IMR-90 (cell line): ENCODE measurements around the gene PRDM5. TPM values are rescaled to one million over a fixed set of nuclear protein-coding genes. Genes with fewer than 3 reads are reported as not detected.

Source experiments
- ATAC-seq: fragments of 200-7000 bp; cut with Tn5 transposase; 2 replicates; pipeline ENCODE4 v1.9.1; 2020; ENCODE audit warnings: low read depth, mild to moderate bottlenecking, moderate library complexity
- BruUV-seq: library from RNA; stranded (reverse); fragments of 400-500 nt; replicated peaks from 2 replicates; lab custom pipeline; 2021; lab: Mats Ljungman, UMichigan
- CTCF ChIA-PET: fragments of 300-600 bp; formaldehyde crosslinking; extraction: SDS; loops from one replicate; lab custom pipeline; 2021; ENCODE audit warnings: antibody characterized with exemption; lab: Yijun Ruan, JAX
- POLR2A ChIA-PET: fragments of 300-600 bp; sonication (Branson Sonifier 250); formaldehyde crosslinking; loops from one replicate; lab custom pipeline; 2022; ENCODE audit warnings: antibody characterized with exemption; ENCODE audit not compliant: unreplicated experiment; lab: Charles Lee
- DNase-seq: peaks from one replicate; pipeline ENCODE4 v3.0.0; 2013
- H2AFZ ChIP-seq: replicated peaks from 2 replicates; pipeline ENCODE3; 2013; ENCODE audit warnings: low read length, mild to moderate bottlenecking; ENCODE audit not compliant: poor library complexity
- H2AK5ac ChIP-seq: 2 replicates; pipeline ENCODE4 v1.6.1; 2013; ENCODE audit warnings: low read depth, low read length, inconsistent platforms
- H2AK9ac ChIP-seq: replicated peaks from 2 replicates; pipeline ENCODE3; 2013; ENCODE audit warnings: mild to moderate bottlenecking, low read depth, low read length, moderate library complexity; ENCODE audit not compliant: poor library complexity
- H2BK120ac ChIP-seq: 2 replicates; pipeline ENCODE4 v1.6.1; 2013; ENCODE audit warnings: low read depth, low read length, inconsistent platforms
- H2BK15ac ChIP-seq: 3 replicates; pipeline ENCODE4 v1.6.1; 2013; ENCODE audit warnings: low read depth, low read length, inconsistent platforms
- H2BK20ac ChIP-seq: 2 replicates; pipeline ENCODE4 v1.6.1; 2013; ENCODE audit warnings: low read depth, mild to moderate bottlenecking, inconsistent platforms, low read length, moderate library complexity
- H2BK5ac ChIP-seq: 2 replicates; pipeline ENCODE4 v1.6.1; 2013; ENCODE audit warnings: mild to moderate bottlenecking, low read depth, low read length, inconsistent platforms; ENCODE audit not compliant: poor library complexity, severe bottlenecking
- H3K14ac ChIP-seq: replicated peaks from 2 replicates; pipeline ENCODE4 v1.6.1; 2013; ENCODE audit warnings: low read depth, low read length, inconsistent platforms
- H3K18ac ChIP-seq: 2 replicates; pipeline ENCODE4 v1.6.1; 2013; ENCODE audit warnings: low read depth, low read length, control low read depth
- H3K23ac ChIP-seq: 2 replicates; pipeline ENCODE4 v1.6.1; 2013; ENCODE audit warnings: low read depth, low read length, inconsistent platforms
- H3K27ac ChIP-seq: 2 replicates; pipeline ENCODE4 v1.5.1; 2013; ENCODE audit warnings: mild to moderate bottlenecking, control low read depth, low read length; ENCODE audit not compliant: insufficient read depth
- H3K27me3 ChIP-seq: 2 replicates; pipeline ENCODE4 v1.6.1; 2013; ENCODE audit warnings: low read length; ENCODE audit not compliant: control insufficient read depth, insufficient read depth
- H3K36me3 ChIP-seq: 2 replicates; pipeline ENCODE4 v1.6.1; 2013; ENCODE audit warnings: low read length, mixed read lengths; ENCODE audit not compliant: control insufficient read depth, insufficient read depth
- H3K4ac ChIP-seq: 2 replicates; pipeline ENCODE4 v1.6.1; 2013; ENCODE audit warnings: low read depth, low read length, inconsistent platforms
- H3K4me1 ChIP-seq: 2 replicates; pipeline ENCODE4 v1.6.1; 2013; ENCODE audit warnings: low read length, mixed read lengths; ENCODE audit not compliant: control insufficient read depth, insufficient read depth
- H3K4me2 ChIP-seq: 2 replicates; pipeline ENCODE4 v1.6.1; 2013; ENCODE audit warnings: low read depth, mild to moderate bottlenecking, control low read depth, low read length, moderate library complexity
- H3K4me3 ChIP-seq: 2 replicates; pipeline ENCODE4 v1.5.1; 2013; ENCODE audit warnings: low read depth, mild to moderate bottlenecking, control low read depth, low read length, moderate library complexity; ENCODE audit not compliant: insufficient read depth
- H3K56ac ChIP-seq: 2 replicates; pipeline ENCODE4 v1.6.1; 2013; ENCODE audit warnings: low read length, inconsistent platforms; ENCODE audit not compliant: insufficient read depth; ENCODE audit errors: extremely low read depth
- H3K79me1 ChIP-seq, 2 experiments: 2 replicates each; pipeline ENCODE4 v1.6.1; 2013; ENCODE audit warnings: low read length in 2 of 2, inconsistent platforms in 1 of 2, low read depth in 1 of 2
- H3K9ac ChIP-seq: 2 replicates; pipeline ENCODE4 v1.6.1; 2013; ENCODE audit warnings: low read depth, low read length, control low read depth
- H3K9me1 ChIP-seq: 2 replicates; pipeline ENCODE4 v1.6.1; 2013; ENCODE audit warnings: low read length, inconsistent platforms; ENCODE audit not compliant: insufficient read depth
- H3K9me3 ChIP-seq: 2 replicates; pipeline ENCODE4 v1.6.1; 2013; ENCODE audit warnings: low read length; ENCODE audit not compliant: control insufficient read depth, insufficient read depth
- H4K20me1 ChIP-seq: 2 replicates; pipeline ENCODE4 v1.6.1; 2013; ENCODE audit warnings: low read length, inconsistent platforms; ENCODE audit not compliant: insufficient read depth
- H4K5ac ChIP-seq: 2 replicates; pipeline ENCODE4 v1.6.1; 2013; ENCODE audit warnings: mild to moderate bottlenecking, low read depth, low read length, control low read depth
- H4K8ac ChIP-seq, 2 experiments: 2 replicates each; pipeline ENCODE4 v1.6.1; 2013; ENCODE audit warnings: low read depth in 2 of 2, low read length in 2 of 2, control low read depth in 1 of 2, inconsistent platforms in 1 of 2
- H4K91ac ChIP-seq: 2 replicates; pipeline ENCODE4 v1.6.1; 2013; ENCODE audit warnings: low read depth, low read length, inconsistent platforms; ENCODE audit not compliant: insufficient read depth
- CEBPB ChIP-seq: IDR thresholded peaks from 2 replicates; pipeline ENCODE4 v1.6.1; 2012; ENCODE audit warnings: low read depth, low read length, improper control_type of control experiment
- CHD1 ChIP-seq: IDR thresholded peaks from 2 replicates; pipeline ENCODE4 v1.6.1; 2012; ENCODE audit warnings: low read depth, low read length, improper control_type of control experiment
- CTCF ChIP-seq: conservative IDR thresholded peaks from 2 replicates; pipeline ENCODE4 v1.5.1; 2012; ENCODE audit warnings: mild to moderate bottlenecking, low read depth, low read length, improper control_type of control experiment
- ELK1 ChIP-seq: fragments of 150-350 bp; IDR thresholded peaks from 2 replicates; pipeline ENCODE4 v1.6.1; 2016; ENCODE audit warnings: low read depth, mild to moderate bottlenecking, low read length, moderate library complexity, borderline replicate concordance
- MAFK ChIP-seq: IDR thresholded peaks from 2 replicates; pipeline ENCODE4 v1.6.1; 2012; ENCODE audit warnings: low read depth, low read length, improper control_type of control experiment
- MAZ ChIP-seq: IDR thresholded peaks from 2 replicates; pipeline ENCODE4 v1.6.1; 2012; ENCODE audit warnings: low read depth, mild to moderate bottlenecking, low read length, improper control_type of control experiment, moderate library complexity, borderline replicate concordance
- RAD21 ChIP-seq: IDR thresholded peaks from 2 replicates; pipeline ENCODE4 v1.6.1; 2012; ENCODE audit warnings: low read length, improper control_type of control experiment
- RFX5 ChIP-seq: IDR thresholded peaks from 2 replicates; pipeline ENCODE4 v1.8.0; 2012; ENCODE audit warnings: low read depth, mild to moderate bottlenecking, low read length, moderate library complexity
- SMC3 ChIP-seq: fragments of 150-350 bp; IDR thresholded peaks from 2 replicates; pipeline ENCODE4 v1.6.1; 2016; ENCODE audit warnings: low read depth, mild to moderate bottlenecking, antibody characterized with exemption, low read length, moderate library complexity
- USF2 ChIP-seq: fragments of 150-350 bp; IDR thresholded peaks from 2 replicates; pipeline ENCODE4 v1.6.1; 2017; ENCODE audit warnings: mild to moderate bottlenecking, antibody characterized with exemption, low read length, low read depth
- WGBS, 2 experiments: methylation state at CpG; one replicate each; pipeline versions ENCODE4 v1.1.5 to v1.1.7; 2013; ENCODE audit warnings: missing lambda C conversion rate in 2 of 2; ENCODE audit not compliant: insufficient read length in 1 of 2; ENCODE audit errors: extremely low coverage in 2 of 2; 5-methylcytosine and 5-hydroxymethylcytosine counted together
- dilution Hi-C: fragments of 300-500 bp; cut with HindIII; formaldehyde crosslinking; loops from one replicate; pipeline ENCODE4 v1.14.3; 2018; ENCODE audit warnings: low sequenced_read_pairs; ENCODE audit not compliant: unreplicated experiment
- in situ Hi-C: fragments of 300-500 bp; cut with MboI; formaldehyde crosslinking; loops from 3 replicates; pipeline ENCODE4 v1.14.3; 2019; ENCODE audit warnings: low sequenced_read_pairs, inconsistent platforms, mixed read lengths
- intact Hi-C: fragments of 100-400 bp; cut with micrococcal nuclease; formaldehyde crosslinking; loops from 2 replicates; pipeline ENCODE4 v1.10.0; 2022
- polyA plus RNA-seq, 3 experiments: library from polyadenylated mRNA; depleted of rRNA; stranded (reverse); fragments of >200 nt; gene quantifications; 2 replicates each; pipeline ENCODE4 v1.2.3, GENCODE V29; 2012; ENCODE audit warnings: low replicate concordance in 1 of 3
- total RNA-seq: library from RNA; depleted of rRNA; stranded (reverse); fragments of >200 nt; gene quantifications from 2 replicates; pipeline ENCODE4 v1.2.3, GENCODE V29; 2012

The PRDM5 gene
- total and polyA plus RNA-seq, 2 of the 4 experiments (the other 2 are of a cell fraction): 4.1 to 10.8 TPM

- H3K9me1 ChIP-seq: peaks cover 3% of the 10 kb centered on the region; the same call in 1 of the 2 replicates
- no peak for ATAC-seq
- ChIA-PET POLR2A (interaction anchor here (0.5 kb wide), 1 partner anchor 512 kb away, joined by 5 read pairs; no protein-coding TSS in a partner anchor), CTCF (interaction anchor here (0.8 kb wide), 1 partner anchor 70 kb away, joined by 3 read pairs; no protein-coding TSS in a partner anchor)
- no peaks in the 10 kb centered on the region; the same call in 1 of the 2 replicates for H4K20me1 ChIP-seq
- H3K23ac ChIP-seq: no peak overlapping the region; the same call in 1 of the 2 replicates
- H3K36me3 ChIP-seq: no peaks in the 10 kb centered on the region
- dilution Hi-C loops: no loop called here
- intact Hi-C loops: no loop called here
- in situ Hi-C loops: no loop called here
- H2AK9ac ChIP-seq: peak overlapping the region; percentile 77
- no peak overlapping the region for H3K18ac ChIP-seq
- BruUV-seq: no TSS peak
- H3K27ac ChIP-seq: no peak overlapping the region
- no peak overlapping the region for H2BK20ac ChIP-seq
- TF ChIP-seq ELK1: no peak
- TF ChIP-seq MAFK: no peak
- no peak for TF ChIP-seq CHD1
- no peak for TF ChIP-seq RFX5
- TF ChIP-seq CTCF: no peak
- TF ChIP-seq MAZ: no peak
- no peak for TF ChIP-seq RAD21
- TF ChIP-seq SMC3: no peak
- no peak for TF ChIP-seq CEBPB
- TF ChIP-seq USF2: no peak
- no peak overlapping the region for H2AK5ac ChIP-seq
- H4K91ac ChIP-seq: no peak overlapping the region
- H3K79me1 ChIP-seq: no peaks in the 10 kb centered on the region
- no peak overlapping the region for H2BK15ac ChIP-seq
- H4K5ac ChIP-seq: no peak overlapping the region
- no peaks in the 10 kb centered on the region for H3K4me1 ChIP-seq
- H3K4me2 ChIP-seq: no peak overlapping the region
- WGBS, 2 experiments: 80% methylated on average over 1 of the region's 4 CpGs; no CpG with 5 or more reads in 1 of the 2 experiments
- no peaks in the 10 kb centered on the region for H3K27me3 ChIP-seq
- H2BK120ac ChIP-seq: no peak overlapping the region
- no peak overlapping the region for H3K14ac ChIP-seq
- no peak overlapping the region for H3K9ac ChIP-seq
- H3K4me3 ChIP-seq: no peak overlapping the region
- H3K4ac ChIP-seq: no peak overlapping the region
- no peak overlapping the region for H2AFZ ChIP-seq
- H2BK5ac ChIP-seq: no peak overlapping the region
- peaks cover 2% of the 10 kb centered on the region; the same call in 1 of the 2 replicates for H3K9me3 ChIP-seq
- no peak overlapping the region for H4K8ac ChIP-seq
- H3K56ac ChIP-seq: no peak overlapping the region
- DNase-seq: no peak
Measured at GRCh38 chr4:120874792-120875774, 47.4 kb downstream of the PRDM5 start.
